OCI-LY3 (cell line): ENCODE measurements around the gene ZNF710.

Experiments used
- H2AFZ ChIP-seq: fragments of 200-600, 300-600 bp; shearing (Covaris generic); 2 replicates; pipeline ENCODE4 v1.6.0; 2014; ENCODE audit warnings: antibody characterized with exemption, low read depth, low read length
- H3K27ac ChIP-seq: fragments of 200-600, 300-600 bp; sonication (generic); 2 replicates; pipeline ENCODE4 v1.5.1; 2014; ENCODE audit warnings: mild to moderate bottlenecking, low read length, moderate library complexity, mixed read lengths
- H3K27me3 ChIP-seq: fragments of 200-600, 300-600 bp; sonication (generic); 2 replicates; pipeline ENCODE4 v1.6.1; 2014; ENCODE audit warnings: low read depth, low read length, mixed read lengths
- H3K36me3 ChIP-seq: fragments of 200-600, 300-600 bp; sonication (generic); replicated peaks from 2 replicates; pipeline ENCODE3; 2014; ENCODE audit warnings: low read depth, low read length, mixed read lengths
- H3K4me1 ChIP-seq: fragments of 300-600, 200-600 bp; sonication (generic); 2 replicates; pipeline ENCODE4 v1.6.1; 2014; ENCODE audit warnings: low read length, mixed read lengths
- H3K4me2 ChIP-seq: fragments of 200-600, 300-600 bp; sonication (generic); 2 replicates; pipeline ENCODE4 v1.6.1; 2014; ENCODE audit warnings: low read length, mixed read lengths
- H3K4me3 ChIP-seq: fragments of 300-600, 200-600 bp; sonication (generic); 2 replicates; pipeline ENCODE4 v1.5.1; 2014; ENCODE audit warnings: antibody characterized with exemption, mild to moderate bottlenecking, low read length, moderate library complexity
- H3K79me2 ChIP-seq: fragments of 300-600, 200-600 bp; shearing (Covaris generic); 2 replicates; pipeline ENCODE4 v1.6.1; 2014; ENCODE audit warnings: mild to moderate bottlenecking, low read length, mixed read lengths
- H3K9ac ChIP-seq: fragments of 300-600, 200-600 bp; shearing (Covaris generic); 2 replicates; pipeline ENCODE4 v1.6.0; 2014; ENCODE audit warnings: mild to moderate bottlenecking, low read length, moderate library complexity
- H3K9me3 ChIP-seq: fragments of 200-600, 300-600 bp; shearing (Covaris generic); 2 replicates; pipeline ENCODE4 v1.6.1; 2014; ENCODE audit warnings: low read length, mixed read lengths; ENCODE audit not compliant: insufficient read depth
- H4K20me1 ChIP-seq: fragments of 200-600, 300-600 bp; sonication (generic); 2 replicates; pipeline ENCODE4 v1.6.1; 2016; ENCODE audit warnings: low read length, mixed read lengths; ENCODE audit not compliant: insufficient read depth
- CTCF ChIP-seq: fragments of 200-600, 300-600 bp; sonication (generic); IDR thresholded peaks from 2 replicates; pipeline ENCODE4 v1.5.1; 2014; ENCODE audit warnings: antibody characterized with exemption, low read length, low read depth
- EZH2phosphoT487 ChIP-seq: fragments of 200-600 bp; shearing (Covaris generic); IDR thresholded peaks from 2 replicates; pipeline ENCODE4 v1.6.1; 2018; ENCODE audit warnings: antibody characterized with exemption, mixed run types, low read depth

ZNF710 gene

DNA sequence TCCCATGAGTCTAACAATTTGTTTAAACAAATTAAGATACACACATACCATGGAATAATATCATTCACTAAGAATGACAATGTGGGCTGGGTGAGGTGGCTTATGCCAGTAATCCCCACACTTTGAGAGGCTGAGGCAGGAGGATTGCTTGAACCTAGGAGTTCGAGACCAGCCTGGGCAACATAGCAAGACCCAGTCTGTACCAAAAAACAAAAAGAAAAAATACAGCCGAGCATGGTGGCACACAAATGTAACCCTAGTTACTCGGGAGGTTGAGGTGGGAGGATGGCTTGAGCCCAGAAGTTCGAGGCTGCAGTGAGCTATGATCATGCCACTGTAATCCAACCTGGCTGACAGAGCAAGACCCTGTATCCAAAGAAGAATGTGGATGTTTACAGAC, 4.0 kb upstream of the ZNF710 start:
- H3K4me3 ChIP-seq = no peak overlapping the region
- no peak overlapping the region for H3K4me2 ChIP-seq
- peaks cover 14% of the 10 kb centered on the region for H3K79me2 ChIP-seq
- no peak overlapping the region for H3K27ac ChIP-seq
- peaks cover 10% of the 10 kb centered on the region for H3K27me3 ChIP-seq
- no peaks in the 10 kb centered on the region for H4K20me1 ChIP-seq
- no peak overlapping the region for H2AFZ ChIP-seq
- no peaks in the 10 kb centered on the region for H3K36me3 ChIP-seq
- no peak for TF ChIP-seq EZH2phosphoT487
- TF ChIP-seq CTCF = no peak
- peaks cover 14% of the 10 kb centered on the region for H3K4me1 ChIP-seq
- no peak overlapping the region for H3K9ac ChIP-seq
- H3K9me3 ChIP-seq = no peaks in the 10 kb centered on the region

DNA sequence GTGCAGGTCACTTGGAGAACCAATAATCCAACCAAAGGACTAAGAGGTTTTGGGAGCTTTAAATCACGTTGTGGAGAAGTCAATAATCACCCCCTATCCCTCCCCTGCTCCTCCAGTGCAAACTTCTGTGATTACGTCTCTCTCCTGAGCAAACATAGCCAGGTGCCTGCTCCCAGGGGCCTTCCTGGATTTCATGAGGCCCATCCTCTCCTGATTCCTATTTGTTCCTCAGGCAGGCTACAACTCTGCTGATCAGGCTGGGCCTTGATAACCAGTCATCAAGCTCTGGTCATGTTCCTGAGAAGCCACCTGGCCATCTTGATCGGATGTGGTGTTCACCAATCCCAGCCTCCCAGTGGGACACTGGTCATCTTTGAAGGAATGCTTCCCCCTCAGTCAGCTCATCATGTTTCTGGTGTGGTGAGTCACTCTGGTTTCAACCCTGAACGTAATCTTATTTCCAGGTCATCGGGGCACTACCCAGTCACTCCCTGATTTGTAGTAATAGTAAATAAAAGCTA, 2.9 kb upstream of the ZNF710 start:
- Histone ChIP-seq H2AFZ (no peak overlapping the region), H3K4me2 (no peak overlapping the region)

GRCh38 chr15:89998923-89999675, 2.0 kb upstream of the ZNF710 start:
- Histone ChIP-seq H3K4me2 (no peak overlapping the region), H3K36me3 (peaks cover 12% of the 10 kb centered on the region), H3K27ac (no peak overlapping the region), H3K27me3 (peaks cover 10% of the 10 kb centered on the region), H3K4me1 (peaks cover 26% of the 10 kb centered on the region), H3K9me3 (no peaks in the 10 kb centered on the region), H3K4me3 (no peak overlapping the region), H3K9ac (no peak overlapping the region), H3K79me2 (peaks cover 33% of the 10 kb centered on the region), H2AFZ (no peak overlapping the region), H4K20me1 (no peaks in the 10 kb centered on the region)
- TF ChIP-seq EZH2phosphoT487 (no peak), CTCF (no peak)

More for the DNA sequence above, 2.9 kb upstream of the ZNF710 start:
- no peak for TF ChIP-seq EZH2phosphoT487
- no peak for TF ChIP-seq CTCF
- Histone ChIP-seq H3K9me3 (no peaks in the 10 kb centered on the region), H3K9ac (no peak overlapping the region), H3K36me3 (peaks cover 3% of the 10 kb centered on the region), H3K27ac (no peak overlapping the region), H4K20me1 (no peaks in the 10 kb centered on the region), H3K27me3 (peaks cover 10% of the 10 kb centered on the region), H3K4me1 (peaks cover 17% of the 10 kb centered on the region), H3K79me2 (peaks cover 24% of the 10 kb centered on the region), H3K4me3 (no peak overlapping the region)

DNA sequence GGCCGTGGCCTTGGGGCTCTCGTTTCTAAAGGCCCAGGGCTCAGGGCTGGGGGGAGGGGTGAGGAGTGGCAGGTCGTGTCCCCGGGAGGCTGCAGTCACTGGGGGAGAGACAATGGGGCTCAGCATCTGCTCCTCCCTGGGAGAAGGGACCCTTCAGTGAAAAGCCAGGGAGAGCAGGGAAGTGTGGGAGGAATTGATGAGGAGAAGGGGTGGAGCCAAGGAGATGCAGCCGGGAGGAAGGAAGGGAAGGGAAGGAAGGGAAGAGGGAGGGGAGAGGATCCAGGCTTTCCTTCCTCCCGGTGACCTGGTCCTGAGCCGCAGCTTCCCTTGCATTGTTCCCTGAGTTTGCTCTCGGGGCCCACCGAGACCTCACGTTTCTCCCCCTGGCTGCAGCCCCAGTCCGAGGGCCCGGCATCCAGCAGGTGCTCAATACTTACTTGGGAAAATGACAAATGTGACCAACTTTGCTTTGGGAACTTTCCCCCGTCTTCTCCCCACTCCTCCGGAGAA, 1.4 kb upstream of the ZNF710 start:
- H3K4me3 ChIP-seq = no peak overlapping the region

More for the DNA sequence above, 1.4 kb upstream of the ZNF710 start:
- H3K9ac ChIP-seq = no peak overlapping the region
- H3K27ac ChIP-seq = no peak overlapping the region
- no peak overlapping the region for H2AFZ ChIP-seq
- no peak for TF ChIP-seq EZH2phosphoT487
- no peak for TF ChIP-seq CTCF
- peaks cover 18% of the 10 kb centered on the region for H3K36me3 ChIP-seq
- H3K79me2 ChIP-seq = peaks cover 39% of the 10 kb centered on the region
- no peaks in the 10 kb centered on the region for H4K20me1 ChIP-seq
- H3K4me2 ChIP-seq = peak overlapping the region; percentile 78
- H3K4me1 ChIP-seq = peaks cover 32% of the 10 kb centered on the region
- no peaks in the 10 kb centered on the region for H3K9me3 ChIP-seq
- H3K27me3 ChIP-seq = peaks cover 10% of the 10 kb centered on the region
